GM18858 (cell line): ENCODE measurements around the gene C1orf50.
"Not testable (repeated sequence)": the region's sequence is repeated elsewhere in the genome, so short reads cannot be mapped to it uniquely, and the experiment has no call there.

Source experiments
- ATAC-seq: cut with Tn5 transposase; IDR thresholded peaks from one replicate; pipeline ENCODE4 v1.9.1; 2021; ENCODE audit not compliant: unreplicated experiment

Gene C1orf50

DNA sequence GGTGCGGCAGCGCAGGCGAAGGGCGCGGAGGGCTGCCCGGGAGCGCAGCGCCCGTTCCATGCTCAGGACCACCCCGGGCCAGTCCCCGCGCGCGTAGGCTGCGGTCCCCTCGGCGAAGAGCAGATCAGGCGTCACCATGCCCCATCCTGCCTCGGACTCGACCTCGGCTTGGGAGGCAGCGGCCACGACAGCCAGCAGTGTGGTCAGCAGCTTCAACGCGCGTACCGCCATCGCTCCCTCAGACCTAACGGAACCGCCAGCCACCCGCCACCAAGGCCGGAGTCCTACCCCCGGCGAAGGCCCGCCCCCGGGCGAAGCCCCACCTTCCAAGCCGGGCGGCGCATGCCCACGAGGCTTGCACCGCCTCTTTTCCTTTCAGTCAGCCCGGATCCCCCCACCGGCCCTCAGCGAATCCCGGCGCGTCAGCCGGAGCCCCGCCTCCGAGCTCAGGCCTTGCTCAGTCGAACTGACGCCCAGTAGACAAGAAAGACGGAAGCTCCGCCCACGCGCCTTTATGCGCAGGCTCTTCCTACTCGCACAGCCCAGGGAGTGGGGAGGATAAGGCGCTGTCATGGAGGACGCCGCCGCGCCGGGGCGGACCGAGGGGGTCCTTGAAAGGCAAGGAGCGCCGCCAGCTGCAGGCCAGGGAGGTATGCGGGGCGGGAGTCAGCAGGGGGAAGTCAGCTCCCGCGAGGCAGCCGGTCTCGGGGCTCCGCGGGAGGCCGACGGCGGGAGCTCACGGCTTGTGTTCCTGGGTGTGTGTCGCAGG, at the start of gene C1orf50, which contains the start of gene P3H1:
TSS of gene C1orf50 (plus strand) at position 509 of the 769 bp plus-strand sequence. CDS start at position 572, 63 bp downstream.
TSS of gene P3H1 (minus strand) at position 288 of the 769 bp plus-strand sequence. CDS start at position 231, 57 bp downstream.
- ATAC-seq, result peak; percentile 87

DNA sequence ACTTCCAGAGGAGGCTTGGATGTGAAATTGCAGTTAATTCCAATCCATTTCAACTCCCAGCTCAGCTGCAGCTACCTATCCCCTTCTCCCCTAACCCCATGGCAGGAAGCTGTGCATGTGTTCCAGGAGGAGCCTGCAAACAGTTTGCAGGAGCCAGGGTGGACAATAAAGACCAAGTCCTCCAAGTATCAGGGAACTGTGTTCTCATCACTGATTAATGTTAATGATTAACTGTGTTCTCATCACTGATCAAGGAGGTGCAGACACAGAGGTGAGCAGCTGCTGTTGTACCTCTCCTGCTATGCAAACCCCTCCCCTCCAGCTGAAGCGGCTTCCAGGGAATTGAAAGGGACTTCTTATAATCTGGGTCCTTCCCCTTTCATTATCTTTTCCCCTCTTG, 46.2 kb upstream of the C1orf50 start:
- no peak for ATAC-seq

DNA sequence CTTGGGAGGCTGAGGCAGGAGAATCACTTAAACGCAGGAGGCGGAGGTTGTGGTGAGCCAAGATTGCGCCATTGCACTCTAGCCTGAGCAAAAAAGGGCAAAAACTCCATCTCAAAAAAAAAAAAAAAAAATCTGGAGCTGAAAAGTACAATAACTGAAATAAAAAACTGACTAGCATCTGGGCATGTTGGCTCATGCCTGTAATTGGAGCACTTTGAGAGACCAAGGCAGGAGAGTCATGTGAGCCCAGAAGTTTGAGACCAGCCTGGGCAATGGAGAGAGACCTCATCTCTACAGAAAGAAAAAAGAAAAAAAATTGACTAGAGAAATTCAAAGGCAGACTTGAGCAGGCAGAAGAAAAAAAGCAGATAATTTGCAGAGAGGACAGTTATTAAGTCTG, 45.1 kb upstream of the C1orf50 start:
- ATAC-seq, result no peak

DNA sequence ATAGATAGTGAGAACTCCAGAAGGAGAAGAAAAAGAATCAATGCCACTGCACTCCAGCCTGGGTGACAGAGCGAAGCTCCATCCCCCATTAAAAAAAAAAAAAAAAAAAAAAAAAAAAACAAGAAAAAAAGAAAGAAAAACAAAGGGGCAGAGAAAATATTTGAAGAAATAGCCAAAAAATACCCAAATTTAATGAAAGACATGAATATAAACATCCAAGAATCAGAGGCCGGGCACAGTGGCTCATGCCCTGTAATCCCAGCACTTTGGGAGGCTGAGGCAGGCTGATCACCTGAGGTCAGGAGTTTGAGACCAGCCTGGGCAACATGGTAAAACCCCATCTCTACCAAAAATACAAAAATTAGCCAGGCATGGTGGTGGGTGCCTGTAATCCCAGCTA, 44.6 kb upstream of the C1orf50 start:
- not testable (repeated sequence) for ATAC-seq

DNA sequence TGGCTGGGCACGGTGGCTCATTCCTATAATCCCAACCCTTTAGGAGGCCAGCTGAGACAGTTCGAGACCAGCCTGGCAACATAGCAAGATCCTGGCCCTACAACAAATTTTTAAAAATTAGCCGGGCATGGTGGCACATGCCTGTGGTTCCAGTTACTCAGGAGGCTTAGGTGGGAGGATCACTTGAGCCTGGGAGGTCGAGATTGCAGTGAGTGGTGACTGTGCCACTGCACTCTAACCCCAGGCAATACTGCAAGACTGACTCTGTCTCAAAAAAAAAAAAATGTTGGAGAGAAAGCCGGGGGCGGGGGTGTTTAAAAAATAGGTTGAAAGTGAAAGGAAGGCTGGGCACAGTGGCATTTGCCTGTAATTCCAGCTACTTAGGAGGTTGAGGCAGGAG, 43.5 kb upstream of the C1orf50 start:
- no peak for ATAC-seq

DNA sequence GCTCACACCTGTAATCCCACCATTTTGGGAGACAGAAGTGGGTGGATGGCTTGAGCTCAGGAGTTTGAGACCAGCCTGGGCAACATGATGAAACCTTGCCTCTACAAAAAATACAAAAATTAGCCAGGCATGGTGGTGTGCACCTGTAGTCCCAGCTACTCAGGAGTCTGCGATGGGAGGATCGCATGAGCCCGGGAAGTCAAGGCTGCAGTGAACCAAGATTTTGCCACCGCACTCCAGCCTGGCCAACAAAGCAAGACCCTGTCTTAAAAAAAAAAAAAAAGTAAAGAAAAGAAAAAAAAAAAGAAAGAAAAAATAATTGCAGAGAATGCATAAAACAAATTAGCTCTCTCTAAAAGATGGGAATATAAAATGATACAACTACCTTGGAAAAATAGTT, 41.2 kb upstream of the C1orf50 start:
- ATAC-seq, result not testable (repeated sequence)

DNA sequence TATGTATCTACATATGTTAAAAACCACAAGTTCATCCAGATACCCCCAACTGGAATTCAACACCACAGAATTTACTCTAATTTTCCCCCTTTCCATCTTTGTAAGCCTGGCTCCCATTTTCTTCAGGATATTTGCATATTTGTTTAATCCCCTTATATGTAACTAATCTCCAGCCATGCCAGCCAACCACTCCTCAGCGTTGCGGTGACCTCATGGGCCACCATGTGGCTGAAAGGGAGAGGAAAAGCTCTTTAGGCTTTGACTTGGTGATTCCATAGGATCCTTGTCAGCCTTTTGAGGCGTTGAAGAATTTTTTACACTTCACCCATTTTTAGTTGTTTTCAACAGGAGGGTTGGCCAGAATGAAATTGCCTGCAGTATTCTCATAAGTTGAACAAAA, 37.0 kb upstream of the C1orf50 start:
- ATAC-seq, result no peak

DNA sequence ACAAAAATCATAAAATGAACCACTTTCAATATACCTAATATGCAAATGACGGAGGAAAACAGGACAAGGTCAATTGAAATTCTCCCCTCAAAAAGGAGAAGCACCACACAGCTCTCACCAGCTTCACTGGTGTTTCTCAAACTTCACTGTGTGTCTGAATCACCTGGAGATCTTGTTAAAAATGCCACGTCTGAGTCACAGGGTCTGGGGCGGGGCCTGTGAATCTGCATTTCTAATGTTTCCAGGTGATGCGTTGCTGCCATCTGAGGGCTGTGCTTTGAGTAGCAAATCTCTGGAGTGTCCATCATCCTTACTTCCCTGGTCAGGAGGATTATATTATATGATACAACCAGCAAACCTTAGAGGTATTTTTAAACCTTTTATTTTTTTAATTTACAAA, 36.1 kb upstream of the C1orf50 start:
- no peak for ATAC-seq

DNA sequence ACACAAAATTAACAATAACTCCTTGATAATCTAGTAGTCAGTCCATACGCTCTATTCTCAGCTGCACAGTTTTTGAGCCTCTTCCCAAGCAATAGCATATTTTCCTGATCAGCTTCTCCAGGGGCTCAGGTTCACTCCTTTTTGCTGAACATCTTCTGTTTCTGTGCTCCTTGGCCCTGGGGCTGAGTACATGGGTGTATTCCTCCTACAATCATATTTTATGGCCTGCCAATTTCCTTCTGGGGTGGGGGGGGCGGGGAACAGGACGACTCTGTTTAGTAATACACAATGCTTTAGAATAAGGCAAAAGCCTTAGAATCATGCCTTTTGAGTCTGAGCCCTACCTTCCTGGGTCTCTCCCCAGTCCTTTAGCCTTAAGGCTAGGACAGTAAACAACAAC, 35.5 kb upstream of the C1orf50 start:
- ATAC-seq, result no peak

DNA sequence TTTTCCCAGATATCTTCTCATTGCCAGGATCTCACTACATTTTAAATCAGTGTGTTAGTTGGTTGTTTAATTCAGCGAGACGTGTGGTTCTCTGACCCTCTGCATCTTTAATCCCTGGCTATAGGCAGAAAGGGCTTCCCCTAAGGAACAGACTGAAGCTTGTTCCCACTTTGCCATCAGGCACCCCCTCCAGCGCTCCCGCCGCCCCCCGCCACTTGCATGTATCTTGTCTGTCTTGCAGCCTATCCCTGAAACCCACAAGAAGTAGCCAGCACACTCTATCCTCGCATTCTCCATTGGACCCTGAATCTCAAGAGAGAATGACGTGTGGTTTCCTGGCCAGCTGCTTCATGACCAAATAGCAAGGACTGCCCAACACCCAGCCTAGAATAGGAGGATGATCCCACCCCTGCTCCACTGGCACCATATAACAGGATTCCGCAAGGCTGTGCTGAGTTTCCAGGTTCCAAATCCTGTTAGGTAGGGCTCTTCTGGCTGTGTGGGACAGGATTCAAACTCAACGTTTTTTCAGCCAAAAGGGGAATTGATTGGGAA, 34.8 kb upstream of the C1orf50 start:
- no peak for ATAC-seq

DNA sequence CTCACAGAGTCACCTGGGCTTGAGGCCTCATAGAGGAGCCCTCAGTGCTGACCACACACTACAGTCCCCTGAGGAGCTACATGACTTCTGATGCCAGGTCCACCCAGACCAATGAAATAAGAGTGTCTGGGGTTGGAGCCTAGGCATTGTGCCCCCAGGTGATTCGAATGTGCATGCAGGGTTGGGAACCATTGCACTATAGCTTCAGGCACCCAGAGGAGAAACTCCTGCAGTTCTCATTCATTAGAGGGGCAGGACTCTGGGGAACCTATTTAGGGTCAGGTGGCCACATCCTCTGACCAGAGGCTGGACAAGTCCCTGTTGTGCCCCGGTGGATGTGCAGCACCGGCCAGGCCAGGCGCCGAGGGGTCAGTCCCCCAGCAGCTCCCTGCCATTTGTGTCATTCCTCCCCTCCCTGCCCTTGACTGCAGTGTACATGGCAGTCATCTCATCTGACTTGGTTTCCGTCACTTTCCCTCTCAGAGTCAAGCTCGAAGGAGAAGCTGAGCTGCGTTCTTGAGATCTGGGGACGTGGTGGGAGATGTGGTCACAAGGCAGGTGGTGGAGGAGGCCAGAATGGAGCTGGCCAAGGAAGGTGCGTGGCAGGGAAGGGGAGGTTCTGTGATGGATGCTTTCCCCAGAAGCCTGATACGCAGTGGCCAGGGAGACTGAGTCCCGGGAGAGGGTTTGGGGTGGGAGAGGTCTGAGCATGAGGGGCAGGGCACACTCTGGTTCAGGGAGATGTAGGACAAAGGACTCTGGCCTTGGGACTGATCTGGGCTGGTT, 33.4 kb upstream of the C1orf50 start:
- ATAC-seq, result no peak

DNA sequence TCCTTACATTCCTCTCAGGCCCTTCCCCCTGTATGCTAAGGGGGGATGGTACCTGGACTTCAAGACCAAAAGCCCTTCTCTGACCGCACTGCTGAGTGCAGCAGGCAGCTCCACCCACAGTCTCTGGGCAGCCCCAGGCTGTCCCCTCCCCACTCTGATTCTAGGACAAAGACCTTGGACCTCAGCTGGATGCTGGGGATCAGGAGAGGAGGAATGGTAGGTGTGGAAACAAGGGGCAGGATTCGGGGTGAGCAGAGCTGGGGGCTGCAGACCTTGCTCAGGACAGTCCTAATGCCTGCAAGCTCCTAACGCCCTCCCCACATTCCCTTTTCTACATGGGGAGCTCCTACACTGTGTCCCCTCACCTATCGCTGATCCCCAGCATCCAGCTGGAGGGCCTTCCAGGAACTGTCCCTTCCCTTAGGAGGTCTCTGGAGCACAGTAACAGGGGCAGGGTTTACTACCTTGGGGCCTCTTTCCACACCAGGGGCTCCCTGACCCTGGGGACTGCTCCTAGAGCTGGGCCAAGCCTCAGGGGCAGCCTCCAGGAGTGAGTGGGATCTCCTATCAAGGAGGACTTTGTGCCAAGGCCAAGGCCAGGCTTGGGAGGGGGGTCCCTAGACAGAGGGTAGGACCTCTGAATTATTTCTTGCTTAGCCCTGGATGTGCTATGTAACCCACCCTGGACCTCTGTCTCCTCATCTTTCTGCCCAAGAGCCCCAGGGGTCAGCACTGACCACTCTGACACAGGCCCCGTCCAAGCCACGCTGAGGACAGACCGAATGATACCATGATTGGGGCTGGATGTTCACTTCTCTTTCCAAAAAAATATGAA, 32.6 kb upstream of the C1orf50 start:
- ATAC-seq, result no peak

DNA sequence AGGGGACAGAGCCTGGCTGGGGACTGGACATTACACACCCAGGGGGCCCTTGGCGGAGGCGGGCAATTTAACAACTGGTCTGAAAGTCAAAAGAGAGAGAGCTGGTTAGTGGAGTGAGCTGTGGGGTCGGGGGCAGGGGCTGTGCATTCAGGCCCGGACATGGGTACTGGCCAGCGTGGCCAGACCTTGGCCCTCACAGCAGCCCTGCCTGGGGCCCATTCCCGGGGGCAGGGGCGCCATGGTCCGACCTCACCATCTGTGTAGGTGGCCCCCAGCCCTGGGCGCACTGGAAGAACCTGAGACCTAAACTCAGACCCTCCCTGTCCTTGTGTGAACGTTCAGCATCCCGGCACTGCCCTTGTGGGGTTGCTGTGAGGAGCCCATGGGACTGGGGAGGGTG, 32.0 kb upstream of the C1orf50 start:
- ATAC-seq, result no peak

DNA sequence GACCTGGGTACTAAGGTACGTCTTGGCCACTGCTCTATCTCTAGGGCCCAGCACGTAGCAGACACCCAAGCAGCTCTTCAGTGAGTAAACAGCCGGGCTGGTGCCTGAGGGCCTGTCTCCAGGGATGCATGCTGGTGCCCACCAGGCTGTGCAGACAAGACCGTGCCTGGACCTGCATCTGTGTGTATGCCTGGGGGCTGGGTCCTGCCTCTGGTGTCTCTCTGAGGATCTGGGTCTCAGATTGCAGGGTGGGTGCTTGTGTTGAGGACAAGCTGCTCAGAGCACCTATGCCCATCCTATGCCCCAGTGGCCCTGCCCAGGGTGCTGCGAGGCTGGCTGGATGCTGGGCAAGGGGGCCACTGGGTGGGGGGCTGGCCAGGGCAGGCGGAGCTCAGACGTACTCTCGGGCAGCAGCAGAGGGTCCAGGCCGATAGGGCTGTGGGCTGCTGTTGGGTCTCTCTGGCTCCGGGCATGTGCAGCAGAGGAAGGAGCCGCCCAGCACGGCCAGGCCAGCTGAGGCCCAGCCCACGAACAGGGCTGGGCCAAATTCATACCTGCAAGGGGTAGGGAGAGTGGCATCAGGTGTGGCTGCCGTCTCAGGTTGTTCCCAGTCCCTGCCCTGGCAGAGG, 31.5 kb upstream of the C1orf50 start:
- ATAC-seq, result no peak

DNA sequence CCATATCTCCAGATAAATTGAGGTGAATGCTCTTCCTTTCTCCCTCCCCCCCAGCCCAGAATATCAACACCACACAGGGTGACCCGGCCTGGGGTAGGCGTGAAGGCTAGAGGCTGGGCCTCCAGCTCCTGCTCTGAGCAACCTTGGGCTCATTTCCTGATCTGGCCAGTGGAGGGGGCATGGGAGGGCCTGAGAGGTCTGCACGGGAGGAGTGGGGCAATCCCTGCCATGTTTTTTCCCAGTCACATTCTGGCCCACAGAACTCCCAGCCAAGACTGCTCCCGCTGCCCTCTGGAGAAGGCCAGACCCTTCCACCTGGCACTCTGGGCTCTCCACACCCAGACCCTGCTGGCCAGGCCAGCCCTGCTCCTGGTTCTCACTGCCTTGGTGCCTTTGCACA, 30.9 kb upstream of the C1orf50 start:
- ATAC-seq, result no peak

DNA sequence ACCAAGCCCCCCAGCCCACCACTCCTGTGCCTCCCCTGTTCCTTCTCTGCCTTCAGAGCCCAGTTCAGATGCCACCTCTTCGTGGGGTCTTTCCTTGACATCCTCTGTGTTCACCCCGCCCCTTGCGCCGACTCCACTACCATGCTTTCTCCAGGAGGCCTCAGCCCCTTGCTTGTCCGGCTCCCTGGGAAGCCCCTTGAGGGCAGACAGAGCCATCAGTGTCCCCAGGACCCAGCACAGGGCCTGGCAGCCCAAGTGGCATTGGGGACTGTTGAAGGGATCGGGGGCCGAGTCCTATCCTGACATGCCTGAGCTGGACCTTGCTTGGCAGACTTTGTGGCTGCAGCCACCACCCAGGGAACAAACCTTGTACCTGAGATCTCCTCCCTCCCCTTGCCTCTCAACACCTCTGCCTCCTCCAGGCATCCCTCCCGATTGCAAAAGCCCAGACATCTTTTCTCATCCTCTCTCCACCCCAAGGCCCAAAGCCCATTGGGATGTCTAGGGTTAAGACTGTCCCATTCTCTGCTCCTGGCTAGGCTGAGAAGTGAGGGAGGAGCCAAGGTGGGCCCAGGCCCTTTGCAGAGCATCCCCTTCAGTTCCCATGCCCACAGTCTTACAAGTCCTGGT, 30.4 kb upstream of the C1orf50 start:
- no peak for ATAC-seq

DNA sequence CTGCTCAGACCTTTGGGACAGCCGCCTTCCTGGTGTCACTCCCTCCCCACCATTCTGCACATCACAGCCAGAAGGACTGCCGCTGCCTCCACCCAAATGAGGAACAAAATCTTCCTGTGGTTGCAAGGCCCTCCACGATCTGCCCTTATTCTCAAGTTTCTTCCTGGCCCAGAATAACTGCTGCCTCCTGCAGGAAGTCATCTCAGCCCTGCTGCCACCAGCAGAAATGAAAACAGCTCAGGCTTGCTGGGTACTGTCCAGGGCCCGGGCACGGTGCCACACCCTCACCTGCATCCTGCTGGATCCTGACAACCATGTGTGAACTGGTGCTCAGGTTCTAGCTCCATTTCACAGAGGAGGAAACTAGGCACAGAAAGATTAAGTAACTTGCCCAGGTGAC, 29.8 kb upstream of the C1orf50 start:
- no peak for ATAC-seq

DNA sequence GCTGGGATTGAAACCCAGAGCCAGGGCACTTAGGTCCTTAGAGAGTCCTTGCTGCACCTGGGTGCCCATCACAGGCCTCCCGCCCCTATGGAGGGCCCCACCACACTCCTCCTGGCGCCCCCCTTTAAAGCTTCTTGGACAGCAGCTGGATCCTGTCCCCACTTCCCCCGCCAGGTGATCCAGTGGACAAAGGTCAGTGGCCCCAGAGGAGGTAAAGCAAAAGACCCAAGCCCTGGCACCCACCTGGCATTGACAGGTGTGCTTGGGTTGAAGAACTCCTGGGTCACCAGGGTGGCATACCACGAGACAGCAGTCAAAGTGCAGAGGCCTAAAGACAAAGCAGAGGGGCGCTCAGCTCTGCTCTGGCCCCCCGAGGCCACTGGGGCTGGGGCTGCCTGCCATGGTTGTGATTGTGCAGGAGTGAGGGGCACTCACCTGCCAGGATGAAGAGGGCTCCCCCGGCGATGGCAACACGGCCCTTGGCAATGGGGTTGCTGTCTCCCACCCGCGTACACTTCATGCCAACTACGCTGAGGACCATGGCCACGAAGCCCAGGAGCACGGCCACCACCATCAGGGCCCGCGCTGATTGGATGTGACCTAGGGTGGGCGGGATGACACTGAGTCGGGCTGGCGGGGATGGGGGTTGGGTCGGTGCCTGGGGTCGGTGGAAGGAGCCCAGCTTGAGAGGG, 28.9 kb upstream of the C1orf50 start:
- no peak for ATAC-seq

DNA sequence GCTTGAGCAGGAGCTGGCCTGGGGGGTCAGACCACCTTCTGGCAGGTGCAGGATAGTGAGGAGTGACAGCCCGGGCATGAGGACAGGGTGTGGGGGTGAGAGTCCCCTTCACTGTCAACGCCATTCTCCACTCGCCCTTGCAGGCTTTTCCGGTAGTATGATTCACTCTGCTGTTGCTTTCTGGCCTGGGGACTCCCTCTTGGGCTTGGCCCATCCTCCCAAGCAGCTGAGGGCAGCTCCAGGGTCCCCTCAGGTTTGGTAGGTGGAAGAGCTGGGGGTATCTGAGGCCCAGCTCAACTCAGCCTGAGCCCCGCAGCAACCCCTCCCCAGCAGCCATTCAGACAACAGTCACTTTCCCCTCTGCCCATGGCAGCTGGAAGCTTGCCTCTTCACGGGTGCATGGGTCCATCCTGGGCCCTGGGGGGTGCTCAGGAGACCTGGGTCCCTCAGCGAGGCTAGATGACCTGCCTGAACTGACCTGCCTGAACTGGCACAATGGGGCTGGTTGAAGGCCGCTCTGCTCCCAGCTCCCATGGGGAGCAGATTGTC, 28.3 kb upstream of the C1orf50 start:
- no peak for ATAC-seq
